Subcutaneous adipose tissue (tissue), 4 donors: ENCODE results near the gene SMG1. TPM values are rescaled to one million over a fixed set of nuclear protein-coding genes. Genes with fewer than 3 reads are reported as not detected.

Source experiments
- CTCF ChIP-seq: fragments of 450-650 bp; IDR thresholded peaks from one replicate; pipeline ENCODE4 v1.5.1; 2016; ENCODE audit warnings: low read depth, mild to moderate bottlenecking, control low read depth, antibody characterized with exemption, moderate library complexity
- total RNA-seq, 4 donors: library from RNA; depleted of rRNA; stranded (reverse); fragments of >200 nt; gene quantifications; one replicate each; pipeline ENCODE4 v1.1.0, GENCODE V29; 2016

The SMG1 gene
- total RNA-seq, 4 donors from 2014 or later, result 109 to 128 (median 117) TPM

- no peak for TF ChIP-seq CTCF
Measured at GRCh38 chr16:18941471-18941870, 15.3 kb upstream of the SMG1 start.

DNA sequence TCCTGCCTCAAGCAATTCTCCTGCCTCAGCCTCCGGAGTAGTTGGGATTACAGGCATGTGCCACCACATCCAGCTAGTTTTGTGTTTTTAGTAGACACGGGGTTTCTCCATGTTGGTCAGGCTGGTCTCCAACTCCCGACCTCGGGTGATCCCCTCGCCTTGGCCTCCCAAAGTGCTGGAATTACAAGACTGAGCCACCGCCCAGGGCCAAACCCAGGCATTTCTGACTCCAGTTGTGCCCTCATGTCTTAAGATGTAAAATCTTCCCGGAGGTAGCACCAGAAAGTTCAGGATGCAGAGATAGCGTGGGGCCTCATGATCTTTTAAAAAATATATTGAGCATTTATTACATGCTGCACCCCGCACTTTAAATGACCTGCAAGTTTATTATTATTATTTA, 12.8 kb upstream of the SMG1 start:
- no peak for TF ChIP-seq CTCF

GRCh38 chr16:18937390-18937789, 11.2 kb upstream of the SMG1 start:
- no peak for TF ChIP-seq CTCF

DNA sequence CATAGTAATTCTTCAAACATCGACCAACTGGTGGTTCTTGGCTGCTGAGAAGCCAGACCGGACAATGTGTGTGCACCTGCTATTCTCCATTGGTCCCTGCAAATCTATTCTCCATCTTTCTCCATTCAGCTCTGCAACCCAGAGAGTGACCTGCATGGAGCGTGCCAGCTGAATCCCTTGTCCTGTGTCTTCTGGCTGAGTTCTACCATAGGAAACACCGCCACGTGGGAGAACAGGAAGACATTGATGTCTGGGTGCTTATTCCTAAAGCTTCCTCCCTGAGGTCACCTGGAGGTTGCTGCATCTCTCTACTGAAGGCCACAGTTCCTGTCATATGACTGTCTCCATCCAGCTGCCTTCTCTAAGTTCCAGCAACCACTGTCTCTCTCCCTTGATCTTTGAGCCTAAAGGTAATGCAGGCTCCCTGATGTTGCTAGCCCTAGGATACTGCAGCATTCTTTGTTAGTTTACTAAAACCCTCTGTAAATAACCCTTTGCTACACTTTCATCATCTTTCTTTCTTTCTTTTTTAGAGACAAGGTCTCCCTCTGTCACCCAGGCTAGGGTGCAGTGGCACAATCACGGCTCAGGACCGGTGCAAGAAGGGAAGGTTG, 10.6 kb upstream of the SMG1 start:
- no peak for TF ChIP-seq CTCF

GRCh38 chr16:18933501-18933900, 7.3 kb upstream of the SMG1 start:
- TF ChIP-seq CTCF, result no peak

DNA sequence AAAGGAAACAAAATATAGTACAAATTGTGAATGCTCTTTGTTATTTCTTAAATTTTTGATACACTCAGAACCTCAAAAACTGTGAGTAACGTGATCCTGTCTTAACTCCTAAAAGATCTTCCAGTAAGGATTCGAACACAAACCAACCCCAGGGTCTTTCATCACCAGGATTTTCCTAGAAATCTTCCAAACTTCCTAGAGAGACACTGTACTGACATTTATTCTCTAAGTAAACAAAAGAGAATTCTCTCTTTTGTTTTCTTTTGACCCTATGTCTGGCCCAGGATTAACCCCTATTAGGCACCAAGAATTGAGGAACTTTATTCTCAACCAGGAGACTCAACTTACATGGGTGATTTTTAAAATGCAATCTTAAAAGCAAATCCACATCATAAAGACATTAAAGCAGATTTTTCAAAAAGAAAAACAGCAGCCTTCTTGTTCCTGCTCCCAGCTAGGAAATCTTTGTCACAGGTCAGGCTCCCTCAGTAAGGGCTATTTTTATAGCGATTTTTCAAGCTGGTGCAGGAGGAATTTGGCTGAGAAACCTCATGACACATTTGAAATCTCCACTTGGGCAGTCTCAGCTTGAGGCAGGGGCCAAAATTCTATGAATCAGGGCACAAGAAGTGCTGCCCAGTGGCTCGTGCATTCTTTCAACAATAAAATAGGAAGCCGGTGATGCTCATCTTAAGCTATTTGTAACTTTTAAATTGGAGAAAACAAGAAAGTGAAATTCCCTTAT, 6.2 kb upstream of the SMG1 start:
- TF ChIP-seq CTCF, result no peak

GRCh38 chr16:18931756-18932155, 5.5 kb upstream of the SMG1 start:
- TF ChIP-seq CTCF, result no peak
